ENCODE measurements around the gene TSGA10IP. TPM values are rescaled to one million over a fixed set of nuclear protein-coding genes. Genes with fewer than 3 reads are reported as not detected.

TSGA10IP gene
- total RNA-seq, 2 donors from 2014 or later: 0.97 to 5.6 TPM

- Mint-ChIP-seq H3K9me3 (no peaks in the 10 kb centered on the region), H3K36me3 (ENCODE audit: low read depth) (peaks cover 62% of the 10 kb centered on the region), H3K27ac (no peak overlapping the region), H3K4me3 (no peak overlapping the region), H3K4me1 (peaks cover 12% of the 10 kb centered on the region), H3K27me3 (ENCODE audit: insufficient read depth) (no peaks in the 10 kb centered on the region)
- no peaks in the 10 kb centered on the region for H3K27me3 ChIP-seq (ENCODE audit: control insufficient read depth, insufficient read depth, low read length, poor library complexity, severe bottlenecking)
- 95 to 97% methylated on average over 27 to 36 of the region's 36 CpGs for WGBS, 2 experiments (ENCODE audit: insufficient coverage in 1 of 2, insufficient read length in 1 of 2)
- TF ChIP-seq, protein P1, sequence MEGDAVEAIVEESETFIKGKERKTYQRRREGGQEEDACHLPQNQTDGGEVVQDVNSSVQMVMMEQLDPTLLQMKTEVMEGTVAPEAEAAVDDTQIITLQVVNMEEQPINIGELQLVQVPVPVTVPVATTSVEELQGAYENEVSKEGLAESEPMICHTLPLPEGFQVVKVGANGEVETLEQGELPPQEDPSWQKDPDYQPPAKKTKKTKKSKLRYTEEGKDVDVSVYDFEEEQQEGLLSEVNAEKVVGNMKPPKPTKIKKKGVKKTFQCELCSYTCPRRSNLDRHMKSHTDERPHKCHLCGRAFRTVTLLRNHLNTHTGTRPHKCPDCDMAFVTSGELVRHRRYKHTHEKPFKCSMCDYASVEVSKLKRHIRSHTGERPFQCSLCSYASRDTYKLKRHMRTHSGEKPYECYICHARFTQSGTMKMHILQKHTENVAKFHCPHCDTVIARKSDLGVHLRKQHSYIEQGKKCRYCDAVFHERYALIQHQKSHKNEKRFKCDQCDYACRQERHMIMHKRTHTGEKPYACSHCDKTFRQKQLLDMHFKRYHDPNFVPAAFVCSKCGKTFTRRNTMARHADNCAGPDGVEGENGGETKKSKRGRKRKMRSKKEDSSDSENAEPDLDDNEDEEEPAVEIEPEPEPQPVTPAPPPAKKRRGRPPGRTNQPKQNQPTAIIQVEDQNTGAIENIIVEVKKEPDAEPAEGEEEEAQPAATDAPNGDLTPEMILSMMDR (conservative IDR thresholded peaks at IDR 0.05): no peak
- peaks cover 4% of the 10 kb centered on the region for H3K4me1 ChIP-seq (ENCODE audit: control insufficient read depth, insufficient read depth, low read length)
- H3K27ac ChIP-seq (ENCODE audit: low read depth, low read length): no peak overlapping the region
- H3K36me3 ChIP-seq (ENCODE audit: control insufficient read depth, insufficient read depth, low read length): peaks cover 56% of the 10 kb centered on the region
- no peak for DNase-seq
- no peak overlapping the region for H3K9ac ChIP-seq (ENCODE audit: extremely low read depth, low read length, poor library complexity, severe bottlenecking)
- H3K4me3 ChIP-seq (ENCODE audit: low read length): no peak overlapping the region
- H3K9me3 ChIP-seq (ENCODE audit: control insufficient read depth, low read length): no peaks in the 10 kb centered on the region
Observed at GRCh38 chr11:65965986-65966762, 20.9 kb downstream of the TSGA10IP start.

GRCh38 chr11:65967329-65967934 lies 22.2 kb downstream of the TSGA10IP start:
- TF ChIP-seq, protein P1 (conservative IDR thresholded peaks at IDR 0.05): no peak
- Mint-ChIP-seq H3K4me3 (no peak overlapping the region), H3K27ac (no peak overlapping the region), H3K9me3 (no peaks in the 10 kb centered on the region), H3K36me3 (ENCODE audit: low read depth) (peaks cover 71% of the 10 kb centered on the region), H3K27me3 (ENCODE audit: insufficient read depth) (no peaks in the 10 kb centered on the region), H3K4me1 (peaks cover 8% of the 10 kb centered on the region)
- Histone ChIP-seq H3K27ac (ENCODE audit: low read depth, low read length) (no peak overlapping the region), H3K4me3 (ENCODE audit: low read length) (no peak overlapping the region), H3K27me3 (ENCODE audit: control insufficient read depth, insufficient read depth, low read length, poor library complexity, severe bottlenecking) (no peaks in the 10 kb centered on the region), H3K9ac (ENCODE audit: extremely low read depth, low read length, poor library complexity, severe bottlenecking) (no peak overlapping the region), H3K36me3 (ENCODE audit: control insufficient read depth, insufficient read depth, low read length) (peaks cover 65% of the 10 kb centered on the region), H3K9me3 (ENCODE audit: control insufficient read depth, low read length) (no peaks in the 10 kb centered on the region), H3K4me1 (ENCODE audit: control insufficient read depth, insufficient read depth, low read length) (peaks cover 4% of the 10 kb centered on the region)
- DNase-seq: no peak
- 96 to 97% methylated on average over 16 to 30 of the region's 30 CpGs for WGBS, 2 experiments (ENCODE audit: insufficient coverage in 1 of 2, insufficient read length in 1 of 2)

- Histone ChIP-seq H3K9ac (ENCODE audit: extremely low read depth, low read length, poor library complexity, severe bottlenecking) (no peak overlapping the region), H3K9me3 (ENCODE audit: control insufficient read depth, low read length) (no peaks in the 10 kb centered on the region), H3K27ac (ENCODE audit: low read depth, low read length) (no peak overlapping the region), H3K27me3 (ENCODE audit: control insufficient read depth, insufficient read depth, low read length, poor library complexity, severe bottlenecking) (no peaks in the 10 kb centered on the region), H3K4me3 (ENCODE audit: low read length) (no peak overlapping the region), H3K4me1 (ENCODE audit: control insufficient read depth, insufficient read depth, low read length) (no peaks in the 10 kb centered on the region), H3K36me3 (ENCODE audit: control insufficient read depth, insufficient read depth, low read length) (peaks cover 75% of the 10 kb centered on the region)
- TF ChIP-seq, protein P1 (conservative IDR thresholded peaks at IDR 0.05): peak; percentile 37
- peaks cover 80% of the 10 kb centered on the region for H3K36me3 Mint-ChIP-seq (ENCODE audit: low read depth)
- no peaks in the 10 kb centered on the region for H3K4me1 Mint-ChIP-seq
- no peaks in the 10 kb centered on the region for H3K9me3 Mint-ChIP-seq
- DNase-seq: no peak
- H3K27me3 Mint-ChIP-seq (ENCODE audit: insufficient read depth): no peaks in the 10 kb centered on the region
- WGBS, 2 experiments (ENCODE audit: insufficient coverage in 1 of 2, insufficient read length in 1 of 2): 95 to 98% methylated on average over 10 to 14 of the region's 15 CpGs
- H3K4me3 Mint-ChIP-seq: no peak overlapping the region
- H3K27ac Mint-ChIP-seq: no peak overlapping the region
Observed at GRCh38 chr11:65968600-65969482, 23.6 kb downstream of the TSGA10IP start.
